Prostate gland (tissue), 2 donors: Measurements from ENCODE around the gene NDFIP2.

Experiments
- POLR2AphosphoS5 ChIP-seq: sonication (generic); formaldehyde crosslinking; IDR thresholded peaks from one replicate; pipeline ENCODE4 v1.6.1; 2017; ENCODE audit warnings: antibody characterized with exemption
- TF ChIP-seq, protein P1 (sequence below), 4 experiments: fragments of 200-600 bp in 2 of 4; fragments of 450-650 bp in 2 of 4; sonication (generic) in 2 of 4; IDR thresholded peaks; 1 replicate in 3 of 4; 2 replicates in 1 of 4; pipeline ENCODE4 v1.5.1; 2016 to 2019; ENCODE audit warnings: antibody characterized with exemption in 4 of 4, mild to moderate bottlenecking in 2 of 4, moderate library complexity in 2 of 4

DNA sequence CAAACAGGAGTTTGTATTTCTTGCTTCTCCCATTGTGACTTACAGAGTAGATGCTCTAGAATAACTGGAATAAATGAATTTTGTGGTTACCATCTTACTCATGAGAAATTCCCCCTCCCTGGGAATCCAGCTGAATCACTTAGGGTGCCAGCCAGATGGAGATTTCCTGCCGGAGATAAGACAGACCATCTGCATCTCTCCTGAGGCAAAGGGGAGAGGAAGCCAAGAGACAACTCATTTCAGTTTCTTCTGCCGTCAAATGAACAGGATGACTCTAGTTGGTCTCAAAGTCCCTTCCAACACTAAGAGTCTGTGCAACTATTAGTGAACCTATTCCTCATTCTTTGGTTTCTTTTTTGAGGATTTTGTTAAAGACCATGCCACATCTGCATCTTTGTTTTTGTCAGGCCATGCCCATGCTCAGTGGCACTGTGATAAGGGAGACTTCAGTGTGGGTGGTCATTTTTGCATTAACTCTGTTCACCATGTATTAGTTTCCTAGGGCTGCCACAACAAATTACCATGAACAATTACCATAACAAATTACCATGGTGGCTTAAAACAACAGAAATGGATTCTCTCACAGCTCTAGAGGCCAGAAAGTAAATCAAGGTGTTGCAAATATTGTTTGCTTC, 112.8 kb downstream of the NDFIP2 start:
- TF ChIP-seq, protein P1, sequence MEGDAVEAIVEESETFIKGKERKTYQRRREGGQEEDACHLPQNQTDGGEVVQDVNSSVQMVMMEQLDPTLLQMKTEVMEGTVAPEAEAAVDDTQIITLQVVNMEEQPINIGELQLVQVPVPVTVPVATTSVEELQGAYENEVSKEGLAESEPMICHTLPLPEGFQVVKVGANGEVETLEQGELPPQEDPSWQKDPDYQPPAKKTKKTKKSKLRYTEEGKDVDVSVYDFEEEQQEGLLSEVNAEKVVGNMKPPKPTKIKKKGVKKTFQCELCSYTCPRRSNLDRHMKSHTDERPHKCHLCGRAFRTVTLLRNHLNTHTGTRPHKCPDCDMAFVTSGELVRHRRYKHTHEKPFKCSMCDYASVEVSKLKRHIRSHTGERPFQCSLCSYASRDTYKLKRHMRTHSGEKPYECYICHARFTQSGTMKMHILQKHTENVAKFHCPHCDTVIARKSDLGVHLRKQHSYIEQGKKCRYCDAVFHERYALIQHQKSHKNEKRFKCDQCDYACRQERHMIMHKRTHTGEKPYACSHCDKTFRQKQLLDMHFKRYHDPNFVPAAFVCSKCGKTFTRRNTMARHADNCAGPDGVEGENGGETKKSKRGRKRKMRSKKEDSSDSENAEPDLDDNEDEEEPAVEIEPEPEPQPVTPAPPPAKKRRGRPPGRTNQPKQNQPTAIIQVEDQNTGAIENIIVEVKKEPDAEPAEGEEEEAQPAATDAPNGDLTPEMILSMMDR (IDR thresholded peaks at IDR 0.05), result no peak
- no peak for TF ChIP-seq POLR2AphosphoS5
